Peyer's patch (tissue), 4 donors: Measurements from ENCODE around the gene KAZN. TPM values are rescaled to one million over a fixed set of nuclear protein-coding genes. Genes with fewer than 3 reads are reported as not detected.

Source experiments
- DNase-seq, 3 donors: peaks; one replicate each; pipeline ENCODE4 v3.0.0-alpha.2; 2017 to 2019
- H3K27ac ChIP-seq, 4 donors: fragments of 200-600 bp; sonication (generic); one replicate each; pipeline ENCODE4 v1.5.1; 2016 to 2019
- H3K27me3 ChIP-seq, 2 donors: fragments of 200-600 bp; sonication (generic); one replicate each; pipeline ENCODE4 v1.5.1; 2019
- H3K36me3 ChIP-seq, 3 donors: fragments of 200-600 bp; sonication (generic); one replicate each; pipeline ENCODE4 v1.5.1; 2016 to 2019
- H3K4me1 ChIP-seq, 4 donors: fragments of 200-600 bp; sonication (generic); one replicate each; pipeline ENCODE4 v1.5.1; 2016 to 2019
- H3K4me3 ChIP-seq, 4 donors: fragments of 200-600 bp; sonication (generic); 1 replicate in 3 of 4; 2 replicates in 1 of 4; pipeline ENCODE4 v1.5.1; 2016 to 2019; ENCODE audit warnings: mild to moderate bottlenecking in 1 of 4
- H3K9me3 ChIP-seq, 4 donors: fragments of 200-600 bp; sonication (generic); one replicate each; pipeline ENCODE4 v1.5.1; 2016 to 2019; ENCODE audit warnings: mild to moderate bottlenecking in 1 of 4
- POLR2A ChIP-seq, 2 donors: fragments of 450-650 bp; IDR thresholded peaks; one replicate each; pipeline ENCODE4 v1.5.1; 2017; ENCODE audit warnings: antibody characterized with exemption in 2 of 2, mild to moderate bottlenecking in 2 of 2, moderate library complexity in 2 of 2
- total RNA-seq, 4 donors: library from RNA; depleted of rRNA; stranded (reverse); fragments of >200 nt; gene quantifications; one replicate each; pipeline ENCODE4 v1.1.0, GENCODE V29; 2016
- TF ChIP-seq, protein P1 (sequence below), 6 experiments: fragments of 450-650 bp in 4 of 6; fragments of 200-600 bp in 2 of 6; sonication (generic) in 1 of 6; IDR thresholded peaks; one replicate each; pipeline ENCODE4 v1.5.1; 2017 to 2019; ENCODE audit warnings: antibody characterized with exemption in 6 of 6, mild to moderate bottlenecking in 3 of 6, moderate library complexity in 1 of 6

The KAZN gene
- total RNA-seq, 4 donors from 2014 or later: 14.9 to 25.5 (median 21.7) TPM

DNA sequence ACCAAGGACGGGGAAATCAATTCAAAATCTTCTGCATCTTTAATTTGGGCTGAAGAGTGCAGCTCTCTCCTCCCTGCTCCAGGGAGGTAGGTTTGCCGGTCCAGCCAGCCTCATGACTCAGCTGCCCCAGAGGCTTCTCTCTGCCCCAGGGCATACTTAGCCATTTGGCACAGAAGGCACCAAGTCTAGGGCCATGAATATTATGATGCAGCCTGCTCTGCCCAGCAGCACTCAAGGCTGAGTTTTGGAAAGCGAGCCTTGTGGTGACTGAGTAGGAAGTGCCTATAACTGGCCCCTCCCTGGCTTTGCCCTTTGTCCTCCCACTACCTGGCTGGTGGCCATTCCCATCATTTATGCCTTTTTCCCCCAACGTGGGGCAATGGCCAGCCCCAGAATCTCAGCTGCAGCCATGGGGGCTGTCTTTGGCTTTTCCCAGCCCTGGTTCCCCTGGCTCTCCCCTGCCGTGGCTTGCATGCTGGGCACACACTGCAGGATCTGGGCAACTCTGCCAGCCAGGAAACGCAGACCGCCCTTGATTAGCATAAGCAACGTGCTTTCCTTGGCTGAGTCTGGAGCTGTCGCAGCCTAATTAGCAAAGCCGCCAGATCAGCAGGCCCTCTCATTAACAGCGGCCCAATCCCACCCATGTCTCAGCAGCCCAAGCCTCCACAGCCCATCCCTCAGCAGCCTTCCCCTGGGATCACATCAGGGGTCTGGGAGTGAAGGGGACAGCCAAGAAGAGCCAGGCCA is 296.5 kb downstream of the KAZN start:
- Histone ChIP-seq H3K9me3 (no peaks in the 10 kb centered on the region), H3K27ac (no peak overlapping the region)

DNA sequence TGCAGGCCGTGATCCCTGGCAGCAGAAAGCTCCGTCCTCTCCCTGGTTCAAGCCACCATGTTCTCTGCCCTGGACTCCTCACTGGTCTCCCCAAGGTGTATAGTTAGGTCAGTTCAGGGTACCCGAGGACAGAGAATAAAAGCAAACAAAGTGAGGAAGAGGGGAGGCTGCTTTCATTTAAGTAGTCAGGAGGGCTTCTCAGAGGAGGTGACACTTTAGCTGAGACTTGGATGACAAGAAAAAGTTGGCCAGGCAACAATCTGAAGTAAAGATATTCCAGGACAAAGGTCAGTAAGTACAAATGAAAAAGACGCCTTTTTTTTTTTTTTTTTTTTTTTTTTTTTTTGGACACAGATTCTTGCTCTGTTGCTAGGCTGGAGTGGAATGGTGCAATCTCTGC is 297.2 kb downstream of the KAZN start:
- Histone ChIP-seq H3K36me3 (no peaks in the 10 kb centered on the region), H3K9me3 (no peaks in the 10 kb centered on the region), H3K4me1 (no peaks in the 10 kb centered on the region), H3K27ac (no peak overlapping the region), H3K4me3 (no peak overlapping the region), H3K27me3 (no peaks in the 10 kb centered on the region)
- TF ChIP-seq, protein P1, sequence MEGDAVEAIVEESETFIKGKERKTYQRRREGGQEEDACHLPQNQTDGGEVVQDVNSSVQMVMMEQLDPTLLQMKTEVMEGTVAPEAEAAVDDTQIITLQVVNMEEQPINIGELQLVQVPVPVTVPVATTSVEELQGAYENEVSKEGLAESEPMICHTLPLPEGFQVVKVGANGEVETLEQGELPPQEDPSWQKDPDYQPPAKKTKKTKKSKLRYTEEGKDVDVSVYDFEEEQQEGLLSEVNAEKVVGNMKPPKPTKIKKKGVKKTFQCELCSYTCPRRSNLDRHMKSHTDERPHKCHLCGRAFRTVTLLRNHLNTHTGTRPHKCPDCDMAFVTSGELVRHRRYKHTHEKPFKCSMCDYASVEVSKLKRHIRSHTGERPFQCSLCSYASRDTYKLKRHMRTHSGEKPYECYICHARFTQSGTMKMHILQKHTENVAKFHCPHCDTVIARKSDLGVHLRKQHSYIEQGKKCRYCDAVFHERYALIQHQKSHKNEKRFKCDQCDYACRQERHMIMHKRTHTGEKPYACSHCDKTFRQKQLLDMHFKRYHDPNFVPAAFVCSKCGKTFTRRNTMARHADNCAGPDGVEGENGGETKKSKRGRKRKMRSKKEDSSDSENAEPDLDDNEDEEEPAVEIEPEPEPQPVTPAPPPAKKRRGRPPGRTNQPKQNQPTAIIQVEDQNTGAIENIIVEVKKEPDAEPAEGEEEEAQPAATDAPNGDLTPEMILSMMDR (IDR thresholded peaks at IDR 0.05): no peak
- no peak for TF ChIP-seq POLR2A (IDR thresholded peaks at IDR 0.05)
- DNase-seq: no peak

More for the DNA sequence above, 296.5 kb downstream of the KAZN start:
- TF ChIP-seq, protein P1 (IDR thresholded peaks at IDR 0.05): no peak
- no peak for TF ChIP-seq POLR2A (IDR thresholded peaks at IDR 0.05)
- Histone ChIP-seq H3K27me3 (no peaks in the 10 kb centered on the region), H3K4me3 (no peak overlapping the region), H3K36me3 (no peaks in the 10 kb centered on the region), H3K4me1 (no peaks in the 10 kb centered on the region)
- no peak for DNase-seq

DNA sequence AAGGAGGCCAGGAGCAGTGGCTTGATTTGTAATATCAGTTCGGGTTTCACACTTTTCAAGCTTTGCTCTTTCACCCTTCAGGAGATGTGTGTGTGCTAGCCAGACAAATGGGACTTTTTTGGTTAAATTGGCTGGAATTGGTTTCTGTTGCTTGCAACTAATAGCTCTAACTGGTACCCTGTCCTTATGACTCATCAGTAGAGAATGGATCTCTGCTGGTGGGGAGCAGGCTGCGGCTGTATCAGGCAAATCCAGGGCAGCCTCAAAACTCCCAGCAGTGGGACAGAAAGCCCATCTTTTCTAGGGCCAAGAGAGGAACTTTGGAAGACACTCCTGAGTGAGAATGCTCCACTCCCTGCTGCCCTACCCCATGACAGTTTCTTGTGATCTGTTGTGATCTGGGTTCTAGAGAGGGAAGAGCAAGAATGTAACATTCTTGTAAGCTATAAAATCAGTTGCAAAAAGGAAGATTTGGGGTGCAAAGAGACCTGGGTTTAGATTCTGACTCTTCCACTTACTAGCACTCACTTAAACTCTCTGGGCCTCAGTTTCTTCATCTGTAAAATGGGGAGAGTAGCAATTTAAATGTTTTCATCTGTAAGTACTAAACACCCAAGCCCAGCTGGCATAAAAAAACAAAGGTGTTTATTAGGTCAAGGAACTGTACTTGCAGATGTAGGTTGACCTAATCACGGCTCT is 298.0 kb downstream of the KAZN start:
- Histone ChIP-seq H3K9me3 (no peaks in the 10 kb centered on the region), H3K27me3 (no peaks in the 10 kb centered on the region), H3K36me3 (no peaks in the 10 kb centered on the region), H3K4me3 (no peak overlapping the region), H3K27ac (no peak overlapping the region), H3K4me1 (no peaks in the 10 kb centered on the region)
- DNase-seq: no peak
- no peak for TF ChIP-seq POLR2A (IDR thresholded peaks at IDR 0.05)
- TF ChIP-seq, protein P1 (IDR thresholded peaks at IDR 0.05): no peak

DNA sequence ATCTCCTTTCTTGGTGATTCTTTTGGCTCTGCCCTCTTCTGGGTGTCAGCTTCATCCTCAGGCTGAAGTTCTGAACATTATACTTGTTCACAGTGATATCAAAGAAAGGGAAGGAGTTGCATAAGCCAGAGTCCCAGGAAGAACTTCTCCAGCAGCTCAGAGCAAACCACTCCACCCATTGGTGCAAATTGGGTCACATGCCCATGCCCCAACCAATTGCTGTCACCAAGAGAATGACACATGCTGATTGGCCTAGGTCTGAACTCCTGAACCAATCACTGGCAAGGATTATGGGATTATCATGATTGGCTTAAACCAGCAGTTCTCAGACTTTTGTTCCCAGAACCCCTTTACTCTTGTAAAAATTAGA is 298.6 kb downstream of the KAZN start:
- Histone ChIP-seq H3K4me1 (no peaks in the 10 kb centered on the region), H3K9me3 (no peaks in the 10 kb centered on the region), H3K27me3 (no peaks in the 10 kb centered on the region), H3K36me3 (no peaks in the 10 kb centered on the region), H3K27ac (no peak overlapping the region), H3K4me3 (no peak overlapping the region)
- TF ChIP-seq, protein P1 (IDR thresholded peaks at IDR 0.05): no peak
- no peak for TF ChIP-seq POLR2A (IDR thresholded peaks at IDR 0.05)
- DNase-seq: no peak

DNA sequence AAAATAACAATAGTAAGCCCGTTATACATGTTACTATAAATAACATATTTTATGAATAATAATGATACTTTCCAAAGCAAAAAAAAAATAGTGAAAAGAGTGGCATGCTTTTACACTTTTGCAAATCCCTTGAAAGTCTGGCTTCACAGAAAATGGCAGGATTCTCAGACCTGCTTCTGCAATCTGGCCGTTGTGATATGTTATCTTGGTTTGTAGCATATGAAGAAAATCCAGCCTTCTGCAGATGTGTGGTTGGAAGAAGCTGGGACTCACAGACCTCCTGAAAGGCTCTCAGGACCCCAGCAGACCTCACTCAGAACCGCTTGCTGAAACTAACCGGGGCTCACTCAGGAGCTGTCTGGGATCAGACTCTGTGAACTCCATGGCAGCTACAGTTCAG is 299.1 kb downstream of the KAZN start:
- DNase-seq: no peak
- H3K4me3 ChIP-seq: no peak overlapping the region
- H3K9me3 ChIP-seq: no peaks in the 10 kb centered on the region
- H3K36me3 ChIP-seq: no peaks in the 10 kb centered on the region
- H3K27ac ChIP-seq: no peak overlapping the region
- no peaks in the 10 kb centered on the region for H3K4me1 ChIP-seq
- no peaks in the 10 kb centered on the region for H3K27me3 ChIP-seq
- no peak for TF ChIP-seq POLR2A (IDR thresholded peaks at IDR 0.05)

DNA sequence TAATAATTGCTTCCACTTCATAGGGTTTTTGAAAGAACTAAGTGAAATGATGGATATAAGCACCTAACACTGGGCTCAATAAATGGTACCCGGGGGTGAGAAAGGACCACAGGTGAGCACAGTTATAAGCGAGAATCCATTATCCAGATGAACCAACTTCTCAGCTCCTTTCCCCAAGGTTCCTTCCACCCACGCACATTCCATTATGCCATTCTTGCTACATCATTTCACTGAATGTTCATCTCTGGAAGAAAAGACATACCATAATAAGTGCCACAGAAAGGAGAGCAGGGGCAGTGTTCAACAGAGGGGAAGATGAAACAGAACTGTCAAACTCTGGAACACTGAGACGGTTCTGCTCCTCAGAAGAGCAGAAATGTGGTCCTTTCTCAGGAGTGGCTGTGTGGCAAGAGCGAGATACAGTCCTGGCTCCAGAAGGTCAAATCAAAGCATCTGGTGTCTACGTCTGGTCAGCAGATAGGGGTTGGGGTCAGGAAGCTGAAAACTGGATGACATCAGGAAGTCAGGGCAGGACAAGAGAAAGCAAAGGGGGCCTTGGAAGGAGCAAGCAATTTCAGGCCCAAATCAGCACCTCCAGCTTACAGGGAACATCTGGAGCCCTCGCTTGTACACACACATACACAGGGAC is 299.6 kb downstream of the KAZN start:
- Histone ChIP-seq H3K4me3 (no peak overlapping the region), H3K36me3 (no peaks in the 10 kb centered on the region), H3K27me3 (no peaks in the 10 kb centered on the region), H3K9me3 (no peaks in the 10 kb centered on the region), H3K27ac (no peak overlapping the region), H3K4me1 (no peaks in the 10 kb centered on the region)
- TF ChIP-seq POLR2A (IDR thresholded peaks at IDR 0.05): no peak
- TF ChIP-seq, protein P1 (IDR thresholded peaks at IDR 0.05): no peak
- no peak for DNase-seq
